Activated CD4-positive, CD25-positive, alpha-beta regulatory T cell treated with anti-CD3 and anti-CD28 coated beads, Interleukin-2, amount 50 U/mL, for 72 hours (primary cell): ENCODE data around the gene HOXA13.

Experiments
- DNase-seq: peaks from one replicate; pipeline ENCODE4 v3.0.0; 2021

The HOXA13 gene

GRCh38 chr7:27191833-27192545, 7.9 kb downstream of the HOXA13 start:
- peak; percentile 30 for DNase-seq

- peak; percentile 25 for DNase-seq
These were observed 8.6 kb downstream of the HOXA13 start for GRCh38 chr7:27191161-27191731.

GRCh38 chr7:27189997-27190748, 9.7 kb downstream of the HOXA13 start:
- no peak for DNase-seq

GRCh38 chr7:27189295-27189996, 10.4 kb downstream of the HOXA13 start:
- peak; percentile 29 for DNase-seq

GRCh38 chr7:27188386-27189294, 11.3 kb downstream of the HOXA13 start:
- DNase-seq: peak; percentile 37

- no peak for DNase-seq
These were observed 12.2 kb downstream of the HOXA13 start for GRCh38 chr7:27187475-27188385.

GRCh38 chr7:27186668-27187474, 13.0 kb downstream of the HOXA13 start:
- peak; percentile 8 for DNase-seq

GRCh38 chr7:27185854-27186667, 13.8 kb downstream of the HOXA13 start:
- DNase-seq: peak; percentile 32

- peak; percentile 25 for DNase-seq
These were observed 14.7 kb downstream of the HOXA13 start, which contains the start of gene HOXA11 for GRCh38 chr7:27185013-27185853. Gene HOXA11 (minus strand): TSS chr7:27185232. CDS start chr7:27185144, 88 bp downstream.

GRCh38 chr7:27184337-27185012, 15.4 kb downstream of the HOXA13 start:
- DNase-seq: peak; percentile 40

GRCh38 chr7:27183682-27184336, 16.1 kb downstream of the HOXA13 start:
- no peak for DNase-seq

- DNase-seq: no peak
These were observed 16.8 kb downstream of the HOXA13 start for GRCh38 chr7:27182861-27183681.

- DNase-seq: no peak
These were observed 17.5 kb downstream of the HOXA13 start for GRCh38 chr7:27182285-27182841.

- DNase-seq: no peak
These were observed 18.1 kb downstream of the HOXA13 start for GRCh38 chr7:27181795-27182275.
